Mesothelial cell of epicardium (in vitro differentiated cells): ENCODE results near the gene SAMD14. TPM values are rescaled to one million over a fixed set of nuclear protein-coding genes. Genes with fewer than 3 reads are reported as not detected.
A peak's percentile ranks its signal among the peaks of the same experiment; 100 is the strongest.

Source experiments
- DNase-seq, 2 experiments: peaks; one replicate each; pipeline ENCODE4 v3.0.0; 2021; ENCODE audit warnings: low spot score in 2 of 2; ENCODE audit not compliant: unreplicated experiment in 2 of 2
- H3K27ac Mint-ChIP-seq: 2 replicates; pipeline ENCODE4 v1.8.0; 2021; ENCODE audit warnings: mixed read lengths
- H3K27me3 Mint-ChIP-seq: 2 replicates; pipeline ENCODE4 v1.8.0; 2021; ENCODE audit warnings: low read depth, mixed read lengths
- H3K36me3 Mint-ChIP-seq: 2 replicates; pipeline ENCODE4 v1.8.0; 2021; ENCODE audit warnings: mixed read lengths
- H3K4me1 Mint-ChIP-seq: 2 replicates; pipeline ENCODE4 v1.8.0; 2021; ENCODE audit warnings: mixed read lengths
- H3K4me3 Mint-ChIP-seq: 2 replicates; pipeline ENCODE4 v1.8.0; 2021; ENCODE audit warnings: mild to moderate bottlenecking, moderate library complexity, mixed read lengths
- H3K9me3 Mint-ChIP-seq: 2 replicates; pipeline ENCODE4 v1.8.0; 2021; ENCODE audit warnings: mixed read lengths
- CTCF ChIP-seq: fragments of 200-600 bp; sonication (generic); IDR thresholded peaks from one replicate; pipeline ENCODE4 v1.5.0; 2021; ENCODE audit warnings: antibody characterized with exemption; ENCODE audit not compliant: unreplicated experiment
- total RNA-seq: library from RNA; stranded (reverse); gene quantifications from 3 replicates; pipeline ENCODE4 v1.2.1, GENCODE V29; 2021

The SAMD14 gene
- total RNA-seq, 1 donor from 2014 or later = 19.4 TPM

- no peak overlapping the region for H3K4me3 Mint-ChIP-seq
- peaks cover 3% of the 10 kb centered on the region for H3K9me3 Mint-ChIP-seq
- H3K4me1 Mint-ChIP-seq = peaks cover 2% of the 10 kb centered on the region
- no peaks in the 10 kb centered on the region for H3K27me3 Mint-ChIP-seq
- H3K27ac Mint-ChIP-seq = no peak overlapping the region
- no peak for DNase-seq
- H3K36me3 Mint-ChIP-seq = peaks cover 43% of the 10 kb centered on the region
- no peak for TF ChIP-seq CTCF
Observed at GRCh38 chr17:50072130-50072529, 57.8 kb downstream of the SAMD14 start.

- Mint-ChIP-seq H3K9me3 (peaks cover 3% of the 10 kb centered on the region), H3K4me3 (no peak overlapping the region), H3K27me3 (no peaks in the 10 kb centered on the region), H3K27ac (no peak overlapping the region), H3K36me3 (peaks cover 42% of the 10 kb centered on the region), H3K4me1 (peaks cover 2% of the 10 kb centered on the region)
- no peak for TF ChIP-seq CTCF
- no peak for DNase-seq
Observed at GRCh38 chr17:50071692-50072091, 58.3 kb downstream of the SAMD14 start.

- H3K27me3 Mint-ChIP-seq = no peaks in the 10 kb centered on the region
- no peak overlapping the region for H3K4me3 Mint-ChIP-seq
- TF ChIP-seq CTCF = no peak
- no peak for DNase-seq
- peaks cover 2% of the 10 kb centered on the region for H3K4me1 Mint-ChIP-seq
- peaks cover 42% of the 10 kb centered on the region for H3K36me3 Mint-ChIP-seq
- H3K27ac Mint-ChIP-seq = no peak overlapping the region
- H3K9me3 Mint-ChIP-seq = peaks cover 3% of the 10 kb centered on the region
Observed at GRCh38 chr17:50070908-50071680, 58.9 kb downstream of the SAMD14 start.

- H3K9me3 Mint-ChIP-seq = peaks cover 3% of the 10 kb centered on the region
- H3K4me3 Mint-ChIP-seq = no peak overlapping the region
- H3K36me3 Mint-ChIP-seq = peaks cover 36% of the 10 kb centered on the region
- peaks cover 26% of the 10 kb centered on the region for H3K4me1 Mint-ChIP-seq
- H3K27me3 Mint-ChIP-seq = no peaks in the 10 kb centered on the region
- no peak for TF ChIP-seq CTCF
- DNase-seq = no peak
- no peak overlapping the region for H3K27ac Mint-ChIP-seq
Observed at GRCh38 chr17:50067996-50068395, 62.0 kb downstream of the SAMD14 start.

- H3K9me3 Mint-ChIP-seq = peaks cover 3% of the 10 kb centered on the region
- peaks cover 32% of the 10 kb centered on the region for H3K4me1 Mint-ChIP-seq
- H3K36me3 Mint-ChIP-seq = peaks cover 30% of the 10 kb centered on the region
- DNase-seq = no peak
- TF ChIP-seq CTCF = no peak
- no peaks in the 10 kb centered on the region for H3K27me3 Mint-ChIP-seq
- no peak overlapping the region for H3K27ac Mint-ChIP-seq
- no peak overlapping the region for H3K4me3 Mint-ChIP-seq
Observed at GRCh38 chr17:50066995-50067394, 63.0 kb downstream of the SAMD14 start.

GRCh38 chr17:50065056-50065455, 64.9 kb downstream of the SAMD14 start:
- Mint-ChIP-seq H3K27me3 (no peaks in the 10 kb centered on the region), H3K27ac (peak overlapping the region; percentile 93), H3K36me3 (peaks cover 16% of the 10 kb centered on the region), H3K9me3 (no peaks in the 10 kb centered on the region), H3K4me3 (no peak overlapping the region), H3K4me1 (peaks cover 47% of the 10 kb centered on the region)
- TF ChIP-seq CTCF = no peak
- no peak for DNase-seq
